C4-2B (cell line): ENCODE results near the gene CPNE9.

Experiments
- ZFX ChIP-seq: fragments of 450-650 bp; IDR thresholded peaks from 2 replicates; pipeline ENCODE4 v1.6.1; 2017
- TF ChIP-seq, protein P1 (sequence below): fragments of 450-650 bp; conservative IDR thresholded peaks from 2 replicates; pipeline ENCODE4 v1.5.1; 2017; ENCODE audit warnings: mild to moderate bottlenecking

DNA sequence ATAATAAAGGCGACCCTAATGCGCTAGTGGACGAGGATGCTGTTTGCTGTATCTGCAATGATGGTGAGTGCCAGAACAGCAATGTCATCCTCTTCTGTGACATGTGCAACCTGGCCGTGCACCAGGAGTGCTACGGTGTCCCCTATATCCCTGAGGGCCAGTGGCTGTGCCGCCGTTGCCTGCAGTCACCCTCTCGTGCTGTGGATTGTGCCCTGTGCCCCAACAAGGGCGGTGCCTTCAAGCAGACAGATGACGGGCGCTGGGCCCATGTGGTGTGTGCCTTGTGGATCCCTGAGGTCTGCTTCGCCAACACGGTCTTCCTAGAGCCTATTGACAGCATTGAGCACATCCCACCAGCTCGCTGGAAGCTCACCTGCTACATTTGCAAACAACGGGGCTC, 35.5 kb downstream of the CPNE9 start:
- TF ChIP-seq, protein P1, sequence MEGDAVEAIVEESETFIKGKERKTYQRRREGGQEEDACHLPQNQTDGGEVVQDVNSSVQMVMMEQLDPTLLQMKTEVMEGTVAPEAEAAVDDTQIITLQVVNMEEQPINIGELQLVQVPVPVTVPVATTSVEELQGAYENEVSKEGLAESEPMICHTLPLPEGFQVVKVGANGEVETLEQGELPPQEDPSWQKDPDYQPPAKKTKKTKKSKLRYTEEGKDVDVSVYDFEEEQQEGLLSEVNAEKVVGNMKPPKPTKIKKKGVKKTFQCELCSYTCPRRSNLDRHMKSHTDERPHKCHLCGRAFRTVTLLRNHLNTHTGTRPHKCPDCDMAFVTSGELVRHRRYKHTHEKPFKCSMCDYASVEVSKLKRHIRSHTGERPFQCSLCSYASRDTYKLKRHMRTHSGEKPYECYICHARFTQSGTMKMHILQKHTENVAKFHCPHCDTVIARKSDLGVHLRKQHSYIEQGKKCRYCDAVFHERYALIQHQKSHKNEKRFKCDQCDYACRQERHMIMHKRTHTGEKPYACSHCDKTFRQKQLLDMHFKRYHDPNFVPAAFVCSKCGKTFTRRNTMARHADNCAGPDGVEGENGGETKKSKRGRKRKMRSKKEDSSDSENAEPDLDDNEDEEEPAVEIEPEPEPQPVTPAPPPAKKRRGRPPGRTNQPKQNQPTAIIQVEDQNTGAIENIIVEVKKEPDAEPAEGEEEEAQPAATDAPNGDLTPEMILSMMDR: no peak
- TF ChIP-seq ZFX: no peak
